GM18861 (cell line): ENCODE data around the gene DHRS11.

Experiments
- ATAC-seq: cut with Tn5 transposase; IDR thresholded peaks from one replicate; pipeline ENCODE4 v1.9.1; 2021; ENCODE audit not compliant: unreplicated experiment

Gene DHRS11

GRCh38 chr17:36613155-36613554, 21.5 kb downstream of the DHRS11 start:
- ATAC-seq: no peak

GRCh38 chr17:36614081-36614480, 22.4 kb downstream of the DHRS11 start:
- no peak for ATAC-seq

GRCh38 chr17:36614933-36615332, 23.3 kb downstream of the DHRS11 start:
- ATAC-seq: no peak

GRCh38 chr17:36616061-36617029, 24.7 kb downstream of the DHRS11 start:
- no peak for ATAC-seq

- ATAC-seq: no peak
Observed at GRCh38 chr17:36617773-36618172, 26.1 kb downstream of the DHRS11 start.

GRCh38 chr17:36623281-36623680, 31.6 kb downstream of the DHRS11 start:
- ATAC-seq: no peak

- ATAC-seq: no peak
Observed at GRCh38 chr17:36625188-36625587, 33.5 kb downstream of the DHRS11 start.

- ATAC-seq: no peak
Observed at GRCh38 chr17:36627101-36627500, 35.4 kb downstream of the DHRS11 start.

- no peak for ATAC-seq
Observed at GRCh38 chr17:36628576-36628975, 36.9 kb downstream of the DHRS11 start.

- no peak for ATAC-seq
Observed at GRCh38 chr17:36629252-36629847, 37.7 kb downstream of the DHRS11 start.

GRCh38 chr17:36629970-36630502, 38.4 kb downstream of the DHRS11 start:
- no peak for ATAC-seq

GRCh38 chr17:36631022-36631421, 39.3 kb downstream of the DHRS11 start:
- ATAC-seq: no peak

- ATAC-seq: no peak
Observed at GRCh38 chr17:36632916-36633771, 41.5 kb downstream of the DHRS11 start.

GRCh38 chr17:36640346-36640745, 48.7 kb downstream of the DHRS11 start:
- ATAC-seq: no peak

GRCh38 chr17:36640836-36641235, 49.2 kb downstream of the DHRS11 start:
- ATAC-seq: no peak

- ATAC-seq: no peak
Observed at GRCh38 chr17:36641331-36641876, 49.7 kb downstream of the DHRS11 start.

- ATAC-seq: no peak
Observed at GRCh38 chr17:36641877-36642845, 50.5 kb downstream of the DHRS11 start.

- no peak for ATAC-seq
Observed at GRCh38 chr17:36643086-36643685, 51.5 kb downstream of the DHRS11 start.

- no peak for ATAC-seq
Observed at GRCh38 chr17:36645422-36645821, 53.7 kb downstream of the DHRS11 start.
